K562 (cell line): ENCODE results near the gene TRIO. TPM values are rescaled to one million over a fixed set of nuclear protein-coding genes. Genes with fewer than 3 reads are reported as not detected.

Experiments used
- ATAC-seq: fragments of 200-7000 bp; cut with Tn5 transposase; 3 replicates; pipeline ENCODE4 v1.9.1; 2020; ENCODE audit warnings: moderate library complexity
- BruUV-seq: library from RNA; stranded (reverse); fragments of 400-500 nt; replicated peaks from 2 replicates; lab custom pipeline; 2021; lab: Mats Ljungman, UMichigan
- CTCF ChIA-PET: fragments of 300-600 bp; formaldehyde crosslinking; extraction: SDS; loops from one replicate; lab custom pipeline; 2021; ENCODE audit warnings: low intra/inter-chr PET ratio; lab: Yijun Ruan, JAX
- POLR2A ChIA-PET: fragments of 300-600, 350-650 bp; sonication (Branson Sonifier 250); formaldehyde crosslinking; extraction: SDS; loops from one replicate; lab custom pipeline; 2021; ENCODE audit warnings: antibody characterized with exemption, inconsistent platforms; lab: Yijun Ruan, JAX
- DNase-seq, 4 experiments: peaks; one replicate each; pipeline versions ENCODE4 v3.0.0 to v3.0.0-alpha.2; 2011 to 2018; ENCODE audit warnings: low spot score in 3 of 4, mixed read lengths in 3 of 4; ENCODE audit errors: extremely low read depth in 1 of 4
- FAIRE-seq: peaks from 2 replicates; lab custom pipeline; 2011; peaks lifted over from hg19 to GRCh38; lab: Jason Lieb, UNC
- H2AFZ ChIP-seq: 2 replicates; pipeline ENCODE4 v1.6.0; 2011; ENCODE audit warnings: low read depth, low read length, control low read depth, inconsistent platforms
- H3K27ac ChIP-seq: fragments of 200-600 bp; 3 replicates; pipeline ENCODE4 v1.8.0; 2011; ENCODE audit warnings: low read depth, mild to moderate bottlenecking, control low read depth, inconsistent platforms, low read length, moderate library complexity, mixed read lengths; ENCODE audit errors: extremely low read depth
- H3K27me3 ChIP-seq, 2 experiments: fragments of 300-600 bp in 1 of 2; 2 replicates in 1 of 2; 3 replicates in 1 of 2; pipeline versions ENCODE4 v1.6.0 to v1.8.0; 2011; ENCODE audit warnings: inconsistent platforms in 2 of 2, low read length in 2 of 2, mild to moderate bottlenecking in 1 of 2, mixed read lengths in 1 of 2, moderate library complexity in 1 of 2; ENCODE audit not compliant: control insufficient read depth in 2 of 2, insufficient read depth in 2 of 2
- H3K36me3 ChIP-seq: fragments of 300-600 bp; 3 replicates; pipeline ENCODE4 v1.8.0; 2011; ENCODE audit warnings: mild to moderate bottlenecking, low read length, inconsistent platforms; ENCODE audit not compliant: control insufficient read depth, insufficient read depth
- H3K4me1 ChIP-seq, 2 experiments: fragments of 200-600 bp in 1 of 2; replicated peaks in 1 of 2; 2 replicates in 1 of 2; 3 replicates in 1 of 2; pipeline versions ENCODE4 v1.5.1 to v1.8.0; 2011; ENCODE audit warnings: inconsistent platforms in 2 of 2, low read length in 2 of 2, mild to moderate bottlenecking in 1 of 2, mixed read lengths in 1 of 2, moderate library complexity in 1 of 2; ENCODE audit not compliant: control insufficient read depth in 2 of 2, insufficient read depth in 2 of 2
- H3K4me2 ChIP-seq: 2 replicates; pipeline ENCODE4 v1.6.1; 2011; ENCODE audit warnings: low read length, control low read depth, inconsistent platforms, mixed read lengths; ENCODE audit not compliant: insufficient read depth
- H3K4me3 ChIP-seq: fragments of 200-600 bp; sonication (generic), shearing (Covaris generic); 2 replicates; pipeline ENCODE4 v1.5.1; 2016; ENCODE audit warnings: control low read depth, inconsistent platforms
- H3K79me2 ChIP-seq: fragments of 200-600 bp; 3 replicates; pipeline ENCODE4 v1.8.0; 2011; ENCODE audit warnings: low read length, inconsistent platforms; ENCODE audit not compliant: control insufficient read depth, insufficient read depth
- H3K9ac ChIP-seq, 2 experiments: 2 replicates each; pipeline versions ENCODE4 v1.6.0 to v1.6.1; 2011; ENCODE audit warnings: low read depth in 2 of 2, low read length in 2 of 2, control low read depth in 1 of 2, inconsistent platforms in 1 of 2, mild to moderate bottlenecking in 1 of 2, mixed read lengths in 1 of 2; ENCODE audit not compliant: insufficient read depth in 1 of 2
- H3K9me1 ChIP-seq: one replicate; pipeline ENCODE4 v1.6.0; 2011; ENCODE audit warnings: inconsistent platforms, mild to moderate bottlenecking, low read length, moderate library complexity; ENCODE audit not compliant: control insufficient read depth, insufficient read depth
- H3K9me3 ChIP-seq: replicated peaks from 2 replicates; pipeline ENCODE4 v1.5.1; 2011; ENCODE audit warnings: low read depth, low read length, inconsistent platforms; ENCODE audit not compliant: control insufficient read depth, insufficient read depth
- H4K20me1 ChIP-seq: replicated peaks from 2 replicates; pipeline ENCODE4 v1.6.1; 2011; ENCODE audit warnings: low read length, inconsistent platforms, mixed read lengths; ENCODE audit not compliant: control insufficient read depth, insufficient read depth
- ARNT ChIP-seq, 2 experiments: fragments of 450-650 bp; IDR thresholded peaks; 2 replicates each; pipeline ENCODE4 v1.6.1; 2016; ENCODE audit warnings: mild to moderate bottlenecking in 1 of 2
- CBX8 ChIP-seq: fragments of 200-600 bp; sonication (generic); IDR thresholded peaks from 2 replicates; pipeline ENCODE4 v1.6.1; 2012; ENCODE audit warnings: borderline replicate concordance, mixed run types, low read depth, mild to moderate bottlenecking, moderate library complexity, mixed read lengths, low read length, control low read depth, inconsistent platforms; ENCODE audit not compliant: poor library complexity, severe bottlenecking; ENCODE audit errors: extremely low read depth
- SAFB ChIP-seq: fragments of 200-400 bp; formaldehyde crosslinking; IDR thresholded peaks from 2 replicates; pipeline ENCODE4 v1.6.1; 2017; ENCODE audit warnings: low read depth, low read length, borderline replicate concordance
- ZNF24 ChIP-seq: fragments of 450-650 bp; IDR thresholded peaks from 2 replicates; pipeline ENCODE4 v1.6.1; 2016
- ZNF384 ChIP-seq: IDR thresholded peaks from 2 replicates; pipeline ENCODE4 v1.6.1; 2012; ENCODE audit warnings: low read depth, low read length, improper control_type of control experiment
- WGBS: fragments of 100-300 bp; shearing (Covaris generic); methylation state at CpG from one replicate; pipeline ENCODE4 v1.1.6; 2016; ENCODE audit warnings: low coverage, mixed read lengths; ENCODE audit not compliant: insufficient coverage; ENCODE audit errors: missing lambda C conversion rate; 5-methylcytosine and 5-hydroxymethylcytosine counted together
- in situ Hi-C: fragments of 300-500 bp; cut with MboI; formaldehyde crosslinking; loops from 4 replicates; pipeline ENCODE4 v1.15.0; 2018; ENCODE audit warnings: inconsistent platforms, mixed read lengths
- intact Hi-C: fragments of 100-400 bp; cut with micrococcal nuclease; formaldehyde crosslinking; loops from 2 replicates; pipeline ENCODE4 v1.14.2; 2022
- polyA plus RNA-seq, 8 experiments: library from polyadenylated mRNA; depleted of rRNA in 4 of 8; stranded (reverse) in 5 of 8; unstranded in 3 of 8; fragments of >200 nt; fragmentation: Nextera tagmentation in 2 of 8; fragmentation: Illumina TruSeq in 1 of 8; extraction: Ambion mirVana in 2 of 8; extraction: Trizol in 1 of 8; gene quantifications; 2 replicates each; pipeline versions ENCODE4 v1.2.1 to v1.2.3, GENCODE V29; 2011 to 2014; ENCODE audit warnings: inconsistent platforms in 1 of 8, missing spikeins in 1 of 8
- total RNA-seq, 7 experiments: library from RNA; depleted of rRNA in 6 of 7; stranded (reverse); fragments of >200 nt in 6 of 7; fragmentation: Illumina TruSeq in 2 of 7; extraction: Trizol in 2 of 7; gene quantifications; 2 replicates each; pipeline versions ENCODE4 v1.2.1 to v1.2.3, GENCODE V29; 2011 to 2021; ENCODE audit warnings: low replicate concordance in 1 of 7

The TRIO gene
- total and polyA plus RNA-seq, 9 of the 15 experiments (the other 6 are each of a cell fraction or from before 2014, with no cell fraction given): 0.24 to 5.0 (median 1.1) TPM

- no peak overlapping the region for H2AFZ ChIP-seq
- no peaks in the 10 kb centered on the region for H4K20me1 ChIP-seq
- ChIA-PET CTCF (no interaction called here), POLR2A (interaction anchor here (0.6 to 1.2 kb wide), 2 partner anchors 17 to 574 kb away, joined by 3 read pairs; no protein-coding TSS in a partner anchor)
- intact Hi-C loops: no loop called here
- no peaks in the 10 kb centered on the region for H3K9me1 ChIP-seq
- H3K4me1 ChIP-seq: no peaks in the 10 kb centered on the region
- no peak overlapping the region for H3K9ac ChIP-seq
- H3K27ac ChIP-seq: no peak overlapping the region
- H3K9me3 ChIP-seq: no peaks in the 10 kb centered on the region
- H3K4me3 ChIP-seq: no peak overlapping the region
- DNase-seq: no peak
- H3K36me3 ChIP-seq: no peaks in the 10 kb centered on the region
- H3K79me2 ChIP-seq: no peaks in the 10 kb centered on the region
- no peak for FAIRE-seq
- 1% methylated on average over 5 of the region's 5 CpGs for WGBS
- H3K4me2 ChIP-seq: no peak overlapping the region
- TF ChIP-seq CBX8: no peak
- TF ChIP-seq ARNT (IDR thresholded peaks at IDR 0.05): no peak
- TF ChIP-seq ZNF384: no peak
- no peak for TF ChIP-seq ZNF24
- TF ChIP-seq SAFB: no peak
- peaks cover 5 to 15% of the 10 kb centered on the region in 2 experiments for H3K27me3 ChIP-seq
- BruUV-seq: no TSS peak
- in situ Hi-C loops: no loop called here
- no peak for ATAC-seq
Measured at GRCh38 chr5:14211818-14212803, 69.0 kb downstream of the TRIO start.
